Activated T-helper 2 cell treated with anti-CD3 and anti-CD28 coated beads, Interferon-gamma antibody, Interleukin-2, Interleukin-4, amounts not matched to agents 10 μg/mL and 5 μg/mL and 100 μg/mL, durations not matched to agents 14 hours and 24 hours and 36 hours (primary cell): ENCODE measurements around the gene CCDC80. TPM values are rescaled to one million over a fixed set of nuclear protein-coding genes. Genes with fewer than 3 reads are reported as not detected.

ENCODE experiments used
- DNase-seq: peaks from one replicate; pipeline ENCODE4 v3.0.0; 2021; ENCODE audit warnings: low spot score
- H3K27ac Mint-ChIP-seq: one replicate; pipeline ENCODE4 v1.8.0; 2021; ENCODE audit warnings: mixed read lengths
- H3K27me3 Mint-ChIP-seq: one replicate; pipeline ENCODE4 v1.8.0; 2021; ENCODE audit warnings: low read depth, mixed read lengths
- H3K36me3 Mint-ChIP-seq: one replicate; pipeline ENCODE4 v1.8.0; 2021; ENCODE audit warnings: low read depth, mixed read lengths
- H3K4me1 Mint-ChIP-seq: one replicate; pipeline ENCODE4 v1.8.0; 2021; ENCODE audit warnings: low read depth, mixed read lengths
- H3K4me3 Mint-ChIP-seq: one replicate; pipeline ENCODE4 v1.8.0; 2021; ENCODE audit warnings: low read depth, mild to moderate bottlenecking, moderate library complexity, mixed read lengths
- H3K9me3 Mint-ChIP-seq: one replicate; pipeline ENCODE4 v1.8.0; 2021; ENCODE audit warnings: mixed read lengths
- intact Hi-C: fragments of 100-400 bp; cut with micrococcal nuclease; formaldehyde crosslinking; loops from one replicate; pipeline ENCODE4 v1.15.1; 2023
- total RNA-seq: library from RNA; stranded (reverse); gene quantifications from 2 replicates; pipeline ENCODE4 v1.2.3, GENCODE V29; 2022

The CCDC80 gene, protein sequence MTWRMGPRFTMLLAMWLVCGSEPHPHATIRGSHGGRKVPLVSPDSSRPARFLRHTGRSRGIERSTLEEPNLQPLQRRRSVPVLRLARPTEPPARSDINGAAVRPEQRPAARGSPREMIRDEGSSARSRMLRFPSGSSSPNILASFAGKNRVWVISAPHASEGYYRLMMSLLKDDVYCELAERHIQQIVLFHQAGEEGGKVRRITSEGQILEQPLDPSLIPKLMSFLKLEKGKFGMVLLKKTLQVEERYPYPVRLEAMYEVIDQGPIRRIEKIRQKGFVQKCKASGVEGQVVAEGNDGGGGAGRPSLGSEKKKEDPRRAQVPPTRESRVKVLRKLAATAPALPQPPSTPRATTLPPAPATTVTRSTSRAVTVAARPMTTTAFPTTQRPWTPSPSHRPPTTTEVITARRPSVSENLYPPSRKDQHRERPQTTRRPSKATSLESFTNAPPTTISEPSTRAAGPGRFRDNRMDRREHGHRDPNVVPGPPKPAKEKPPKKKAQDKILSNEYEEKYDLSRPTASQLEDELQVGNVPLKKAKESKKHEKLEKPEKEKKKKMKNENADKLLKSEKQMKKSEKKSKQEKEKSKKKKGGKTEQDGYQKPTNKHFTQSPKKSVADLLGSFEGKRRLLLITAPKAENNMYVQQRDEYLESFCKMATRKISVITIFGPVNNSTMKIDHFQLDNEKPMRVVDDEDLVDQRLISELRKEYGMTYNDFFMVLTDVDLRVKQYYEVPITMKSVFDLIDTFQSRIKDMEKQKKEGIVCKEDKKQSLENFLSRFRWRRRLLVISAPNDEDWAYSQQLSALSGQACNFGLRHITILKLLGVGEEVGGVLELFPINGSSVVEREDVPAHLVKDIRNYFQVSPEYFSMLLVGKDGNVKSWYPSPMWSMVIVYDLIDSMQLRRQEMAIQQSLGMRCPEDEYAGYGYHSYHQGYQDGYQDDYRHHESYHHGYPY
- total RNA-seq = not detected in 2 replicates

- no peak for DNase-seq
- Mint-ChIP-seq H3K4me1 (peaks cover 22% of the 10 kb centered on the region), H3K27me3 (peaks cover 10% of the 10 kb centered on the region), H3K4me3 (no peak within 1 kb of the TSS), H3K9me3 (no peaks in the 10 kb centered on the region), H3K27ac (no peak within 1 kb of the TSS), H3K36me3 (no peaks in the 10 kb centered on the region)
- intact Hi-C loops = loop anchor here (2.0 kb wide), 1 partner anchor 174 kb away; no protein-coding TSS in a partner anchor
Measured at GRCh38 chr3:112640930-112641801, at the start of gene CCDC80. TSS of gene CCDC80 (minus strand) at chr3:112641143. CDS start at chr3:112639905, 1,238 bp downstream.

DNA sequence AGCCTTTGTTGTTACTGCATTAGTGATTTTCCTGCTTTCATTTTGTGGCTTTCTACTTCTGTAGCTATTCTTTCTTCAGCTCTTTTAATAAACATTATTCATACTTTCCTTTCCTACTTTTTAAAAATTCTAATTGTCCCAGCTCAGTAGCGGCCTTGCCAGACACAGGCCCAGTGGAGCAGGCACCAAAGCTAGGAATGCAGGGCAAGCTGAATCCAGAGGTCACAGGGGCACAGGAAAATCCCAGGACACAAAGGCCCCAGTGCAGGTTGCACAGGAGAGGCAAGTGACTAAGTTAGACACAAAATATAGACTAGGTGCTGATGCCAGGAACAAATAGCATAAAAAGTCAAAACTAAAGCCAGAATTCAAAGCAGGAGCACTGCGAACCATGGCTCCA is 49.0 kb upstream of the CCDC80 start:
- intact Hi-C loops = no loop called here
- no peak overlapping the region for H3K4me3 Mint-ChIP-seq
- no peak overlapping the region for H3K27ac Mint-ChIP-seq
- peaks cover 34% of the 10 kb centered on the region for H3K27me3 Mint-ChIP-seq
- DNase-seq = no peak
- peaks cover 4% of the 10 kb centered on the region for H3K9me3 Mint-ChIP-seq
- peaks cover 12% of the 10 kb centered on the region for H3K4me1 Mint-ChIP-seq
- H3K36me3 Mint-ChIP-seq = no peaks in the 10 kb centered on the region

DNA sequence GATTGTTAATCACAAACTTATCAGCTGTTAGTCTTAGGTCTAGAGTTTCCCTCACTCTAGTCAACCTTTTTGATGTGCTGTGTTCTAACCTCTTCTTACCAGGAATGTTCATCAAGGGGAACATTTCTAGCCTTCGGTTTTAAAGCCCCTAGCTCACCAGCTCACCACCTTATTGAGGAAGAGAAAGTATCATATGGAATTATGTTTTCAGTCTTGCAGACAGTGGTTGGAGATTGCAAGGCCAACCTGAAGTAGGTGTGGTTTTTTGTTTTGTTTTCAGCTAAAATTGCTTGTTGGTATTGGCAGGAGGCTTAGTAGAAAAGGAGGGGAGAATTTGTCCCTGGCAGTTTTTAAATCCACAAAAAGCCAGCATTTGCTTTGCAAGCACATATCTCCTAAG is 48.4 kb upstream of the CCDC80 start:
- Mint-ChIP-seq H3K27me3 (peaks cover 39% of the 10 kb centered on the region), H3K36me3 (no peaks in the 10 kb centered on the region), H3K4me1 (peaks cover 12% of the 10 kb centered on the region), H3K9me3 (peaks cover 4% of the 10 kb centered on the region), H3K27ac (no peak overlapping the region), H3K4me3 (no peak overlapping the region)
- intact Hi-C loops = no loop called here
- DNase-seq = no peak

- DNase-seq = no peak
- Mint-ChIP-seq H3K9me3 (peaks cover 1% of the 10 kb centered on the region), H3K27ac (no peak overlapping the region), H3K4me1 (peaks cover 12% of the 10 kb centered on the region), H3K36me3 (no peaks in the 10 kb centered on the region), H3K27me3 (peaks cover 44% of the 10 kb centered on the region), H3K4me3 (no peak overlapping the region)
- intact Hi-C loops = no loop called here
Measured at GRCh38 chr3:112688819-112689218, 47.9 kb upstream of the CCDC80 start.

DNA sequence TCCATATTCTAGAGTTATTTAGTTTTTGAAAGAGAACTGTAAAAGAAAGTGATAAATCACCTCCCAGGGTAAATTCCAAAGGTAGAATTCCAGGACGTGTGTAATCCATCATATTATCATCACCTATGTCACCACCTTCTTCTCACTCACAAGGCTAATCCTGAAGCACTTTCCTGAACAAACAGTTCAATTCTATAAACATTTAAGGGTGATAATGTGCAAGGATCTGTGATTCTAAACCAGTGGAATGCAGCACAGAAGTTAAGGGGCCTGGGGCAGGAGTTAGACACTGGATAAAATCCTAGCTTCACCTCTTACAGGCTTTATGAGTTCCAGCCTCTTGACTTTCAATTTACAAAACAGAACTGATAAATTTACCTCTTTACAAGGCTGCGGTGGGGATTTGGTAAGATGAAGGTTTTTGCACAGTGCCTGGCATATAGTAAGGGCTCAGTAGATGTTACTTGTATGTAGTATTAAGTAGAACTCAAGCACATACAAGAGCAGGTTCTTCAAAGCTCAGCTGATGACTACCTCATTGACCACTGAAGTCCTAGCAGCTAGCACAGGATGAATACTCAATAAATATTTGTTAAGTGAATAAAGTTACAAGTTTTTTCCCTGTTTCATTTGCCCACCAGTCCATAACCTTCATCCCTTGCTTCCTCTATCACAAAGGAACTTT is 47.3 kb upstream of the CCDC80 start:
- Mint-ChIP-seq H3K27me3 (peaks cover 44% of the 10 kb centered on the region), H3K27ac (no peak overlapping the region), H3K4me1 (peaks cover 12% of the 10 kb centered on the region), H3K36me3 (no peaks in the 10 kb centered on the region), H3K9me3 (no peaks in the 10 kb centered on the region), H3K4me3 (no peak overlapping the region)
- DNase-seq = no peak
- intact Hi-C loops = no loop called here

- peaks cover 44% of the 10 kb centered on the region for H3K27me3 Mint-ChIP-seq
Measured at GRCh38 chr3:112687616-112688015, 46.7 kb upstream of the CCDC80 start.

DNA sequence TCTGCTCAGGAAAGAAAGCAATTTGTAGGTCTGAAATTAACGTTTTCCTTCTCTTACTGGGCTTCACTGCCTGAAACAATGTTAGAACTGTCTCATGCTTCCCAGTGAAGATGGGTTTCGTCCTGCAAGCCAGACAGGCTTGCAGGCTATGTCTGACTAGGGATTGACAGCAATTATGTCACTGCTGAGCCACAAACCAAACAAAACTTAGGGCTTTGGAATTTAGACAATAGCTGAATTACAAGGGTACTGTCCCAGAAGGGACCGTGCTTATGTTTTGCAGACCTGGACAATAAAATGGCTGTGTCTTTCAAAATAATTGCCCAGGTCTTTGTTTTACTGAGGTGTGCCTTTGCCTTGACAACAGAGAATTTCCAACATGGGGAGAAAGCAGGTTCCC is 46.3 kb upstream of the CCDC80 start:
- Mint-ChIP-seq H3K36me3 (no peaks in the 10 kb centered on the region), H3K4me3 (no peak overlapping the region), H3K27ac (no peak overlapping the region)

More at GRCh38 chr3:112687616-112688015, 46.7 kb upstream of the CCDC80 start:
- intact Hi-C loops = no loop called here
- H3K36me3 Mint-ChIP-seq = no peaks in the 10 kb centered on the region
- no peak overlapping the region for H3K27ac Mint-ChIP-seq
- H3K4me3 Mint-ChIP-seq = no peak overlapping the region
- no peak for DNase-seq
- H3K9me3 Mint-ChIP-seq = no peaks in the 10 kb centered on the region
- H3K4me1 Mint-ChIP-seq = peaks cover 12% of the 10 kb centered on the region

GRCh38 chr3:112685956-112686799 is 45.2 kb upstream of the CCDC80 start:
- intact Hi-C loops = no loop called here
- Mint-ChIP-seq H3K36me3 (no peaks in the 10 kb centered on the region), H3K4me3 (no peak overlapping the region), H3K4me1 (peaks cover 18% of the 10 kb centered on the region), H3K27ac (no peak overlapping the region), H3K27me3 (peaks cover 37% of the 10 kb centered on the region), H3K9me3 (no peaks in the 10 kb centered on the region)
- DNase-seq = no peak

More for the DNA sequence above, 46.3 kb upstream of the CCDC80 start:
- H3K9me3 Mint-ChIP-seq = no peaks in the 10 kb centered on the region
- intact Hi-C loops = no loop called here
- no peak for DNase-seq
- peaks cover 41% of the 10 kb centered on the region for H3K27me3 Mint-ChIP-seq
- peaks cover 12% of the 10 kb centered on the region for H3K4me1 Mint-ChIP-seq

DNA sequence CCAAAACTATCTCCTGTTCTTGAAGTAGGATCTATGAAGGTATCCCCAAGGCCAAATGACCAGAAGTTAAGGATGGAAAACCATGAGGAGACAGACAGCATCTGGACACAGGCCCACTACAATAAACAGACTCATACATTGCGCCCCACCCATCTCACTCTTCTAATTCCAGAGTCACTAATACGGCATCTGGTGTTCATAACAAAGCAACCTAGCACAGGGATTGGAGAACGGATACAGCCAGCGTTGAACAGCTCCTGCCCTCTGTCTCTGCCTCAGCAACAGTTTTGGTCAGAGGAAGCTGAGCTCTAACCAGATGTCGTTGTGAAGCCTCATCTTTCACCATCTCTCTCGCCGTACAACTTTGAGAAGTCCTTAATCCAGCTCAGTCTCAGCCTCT is 44.5 kb upstream of the CCDC80 start:
- Mint-ChIP-seq H3K4me1 (peaks cover 18% of the 10 kb centered on the region), H3K4me3 (no peak overlapping the region), H3K27ac (no peak overlapping the region), H3K9me3 (no peaks in the 10 kb centered on the region), H3K27me3 (peaks cover 37% of the 10 kb centered on the region), H3K36me3 (no peaks in the 10 kb centered on the region)
- no peak for DNase-seq
- intact Hi-C loops = no loop called here

DNA sequence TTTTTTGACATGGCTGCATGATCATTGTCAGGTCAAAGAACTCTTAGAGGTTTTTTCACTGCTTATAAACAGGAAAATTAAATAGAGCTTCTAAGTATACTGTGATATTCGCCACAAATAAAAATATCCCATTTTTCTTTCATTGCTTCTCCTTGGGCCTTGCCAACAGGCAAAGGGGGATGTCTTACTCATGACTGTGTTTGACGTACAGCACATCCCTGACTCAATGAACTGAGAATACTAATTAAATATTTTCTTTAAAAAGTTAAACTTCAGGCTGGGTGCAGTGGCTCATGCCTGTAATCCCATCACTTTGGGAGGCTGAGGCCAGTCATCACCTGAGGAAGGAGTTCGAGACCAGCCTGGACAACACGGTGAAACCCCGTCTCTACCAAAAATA is 41.4 kb upstream of the CCDC80 start:
- no peak overlapping the region for H3K4me3 Mint-ChIP-seq
- H3K4me1 Mint-ChIP-seq = peaks cover 19% of the 10 kb centered on the region
- peaks cover 29% of the 10 kb centered on the region for H3K27me3 Mint-ChIP-seq
- DNase-seq = no peak
- intact Hi-C loops = no loop called here
- no peaks in the 10 kb centered on the region for H3K9me3 Mint-ChIP-seq
- no peak overlapping the region for H3K27ac Mint-ChIP-seq
- no peaks in the 10 kb centered on the region for H3K36me3 Mint-ChIP-seq

DNA sequence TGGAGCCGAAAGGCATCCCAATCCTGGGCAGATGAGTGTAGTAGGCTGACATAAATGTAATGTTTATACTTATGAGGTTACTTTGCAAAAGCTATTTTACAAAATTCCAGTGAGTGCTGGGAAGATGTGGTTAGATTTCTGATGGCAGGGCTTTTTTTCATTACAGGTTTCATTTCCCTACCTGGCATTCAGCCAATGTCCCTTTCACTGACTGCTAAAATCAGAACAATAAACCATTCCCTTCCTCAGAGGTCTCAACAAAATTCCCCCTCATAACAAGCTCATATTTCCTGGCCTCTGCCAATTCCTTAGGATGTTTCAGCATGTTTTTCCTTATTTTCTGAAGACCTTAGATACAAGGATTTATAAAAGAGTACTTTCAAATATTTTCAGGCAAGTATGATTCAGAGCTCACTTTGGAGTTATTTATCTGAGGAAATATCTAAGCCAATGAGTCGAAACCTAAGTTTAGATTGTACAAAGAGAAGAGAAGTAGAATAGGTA is 40.9 kb upstream of the CCDC80 start:
- Mint-ChIP-seq H3K4me1 (peaks cover 23% of the 10 kb centered on the region), H3K36me3 (no peaks in the 10 kb centered on the region), H3K4me3 (no peak overlapping the region), H3K27me3 (peaks cover 25% of the 10 kb centered on the region), H3K27ac (no peak overlapping the region), H3K9me3 (no peaks in the 10 kb centered on the region)
- intact Hi-C loops = no loop called here
- DNase-seq = no peak
